ENCODE data around the gene SGCG. TPM values are rescaled to one million over a fixed set of nuclear protein-coding genes. Genes with fewer than 3 reads are reported as not detected.
"Not testable (repeated sequence)": the region's sequence is repeated elsewhere in the genome, so short reads cannot be mapped to it uniquely, and the experiment has no call there.

Gene SGCG, protein sequence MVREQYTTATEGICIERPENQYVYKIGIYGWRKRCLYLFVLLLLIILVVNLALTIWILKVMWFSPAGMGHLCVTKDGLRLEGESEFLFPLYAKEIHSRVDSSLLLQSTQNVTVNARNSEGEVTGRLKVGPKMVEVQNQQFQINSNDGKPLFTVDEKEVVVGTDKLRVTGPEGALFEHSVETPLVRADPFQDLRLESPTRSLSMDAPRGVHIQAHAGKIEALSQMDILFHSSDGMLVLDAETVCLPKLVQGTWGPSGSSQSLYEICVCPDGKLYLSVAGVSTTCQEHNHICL
- total RNA-seq = not detected in 2 replicates

DNA sequence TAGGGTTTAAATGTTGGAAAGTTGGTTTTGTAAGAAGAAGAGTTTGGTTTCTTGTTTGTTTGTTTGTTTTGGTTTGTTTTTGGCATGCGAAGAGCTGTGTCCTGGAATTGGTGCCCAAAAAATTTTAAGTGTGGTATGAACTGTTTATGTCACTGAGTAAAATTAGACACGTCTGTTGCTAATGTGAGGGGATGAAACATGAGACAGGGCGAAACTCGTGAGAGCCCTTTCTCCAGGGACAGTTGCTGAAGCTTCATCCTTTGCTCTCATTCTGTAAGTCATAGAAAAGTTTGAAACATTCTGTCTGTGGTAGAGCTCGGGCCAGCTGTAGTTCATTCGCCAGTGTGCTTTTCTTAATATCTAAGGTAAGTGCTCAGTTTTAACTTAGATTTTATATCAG is at the start of gene SGCG:
TSS of gene SGCG (plus strand) at position 269 of the 400 bp plus-strand sequence. CDS start 22,716 bp downstream, outside the sequence.
- intact Hi-C loops (cut with micrococcal nuclease) = no loop called here

DNA sequence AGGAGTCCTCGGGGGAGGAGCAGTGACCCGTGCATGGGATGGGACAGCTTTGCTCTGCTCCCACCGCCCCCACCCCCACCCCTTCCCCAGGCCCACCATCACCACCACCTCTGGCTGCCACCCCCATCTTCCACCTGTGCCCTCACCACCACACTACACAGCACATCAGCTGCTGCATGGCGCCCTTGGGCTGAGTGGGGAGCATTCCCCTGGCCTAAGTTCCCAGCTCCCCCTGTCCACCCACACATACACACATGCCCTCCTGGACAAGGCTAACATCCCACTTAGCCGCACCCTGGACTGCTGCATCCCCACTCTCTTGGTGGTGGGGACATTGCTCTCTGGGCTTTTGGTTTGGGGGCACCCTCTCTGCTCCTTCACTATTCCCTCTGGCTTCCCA is 46.2 kb upstream of the SGCG start:
- intact Hi-C loops (cut with micrococcal nuclease) = no loop called here

DNA sequence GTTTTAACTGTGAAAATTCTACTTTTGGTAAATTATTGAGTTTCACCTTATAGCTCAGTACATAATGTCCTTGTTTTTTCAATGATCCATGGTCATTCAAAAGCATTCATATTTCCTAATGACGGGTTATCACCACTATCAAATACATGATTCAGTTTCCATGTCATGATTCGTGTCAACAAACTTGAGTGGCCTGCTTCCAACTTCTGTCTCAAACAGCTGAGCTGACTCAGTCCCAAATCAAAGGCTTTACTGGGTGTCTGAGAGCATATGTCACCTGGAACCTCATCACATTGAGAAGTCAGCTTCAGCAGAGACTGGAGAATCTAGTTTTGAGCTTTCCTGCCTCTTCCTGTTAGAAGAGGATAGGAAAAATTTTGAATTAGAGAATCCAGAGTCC is 40.3 kb upstream of the SGCG start:
- intact Hi-C loops (cut with micrococcal nuclease) = no loop called here

DNA sequence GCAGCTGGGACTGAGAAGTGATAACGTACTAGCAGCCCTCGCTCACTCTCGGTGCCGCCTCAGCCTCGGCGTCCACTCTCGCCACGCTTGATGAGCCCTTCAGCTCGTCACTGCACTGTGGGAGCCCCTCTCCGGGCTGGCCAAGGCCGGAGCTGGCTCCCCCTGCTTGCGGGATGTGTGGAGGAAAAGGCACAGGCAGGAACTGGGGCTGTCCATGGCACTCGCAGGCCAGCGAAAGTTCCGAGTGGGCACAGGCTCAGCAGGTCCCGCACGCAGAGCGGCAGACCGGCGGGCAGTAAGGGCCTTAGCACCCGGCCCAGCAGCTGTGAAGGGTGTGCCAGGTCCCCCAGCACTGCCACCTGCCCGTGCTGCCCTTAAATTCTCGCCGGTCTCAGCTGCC is 38.8 kb upstream of the SGCG start:
- intact Hi-C loops (cut with micrococcal nuclease) = no loop called here

DNA sequence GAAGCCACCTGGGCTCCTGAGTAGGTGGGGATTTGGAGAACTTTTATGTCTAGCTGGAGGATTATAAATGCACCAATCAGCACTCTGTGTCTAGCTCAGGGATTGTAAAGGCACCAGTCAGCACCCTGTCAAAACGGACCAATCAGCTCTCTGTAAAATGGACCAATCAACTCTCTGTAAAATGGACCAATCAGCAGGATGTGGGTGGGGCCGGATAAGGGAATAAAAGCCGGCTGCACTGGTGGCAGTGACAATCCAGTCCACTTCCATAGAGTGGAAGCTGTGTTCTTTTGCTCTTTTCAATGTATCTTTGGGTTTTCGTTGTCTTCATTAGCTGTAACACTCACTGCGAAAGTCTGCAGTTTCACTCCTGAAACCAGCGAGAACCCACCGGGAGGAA is 38.2 kb upstream of the SGCG start:
- intact Hi-C loops (cut with micrococcal nuclease) = not testable (repeated sequence)

DNA sequence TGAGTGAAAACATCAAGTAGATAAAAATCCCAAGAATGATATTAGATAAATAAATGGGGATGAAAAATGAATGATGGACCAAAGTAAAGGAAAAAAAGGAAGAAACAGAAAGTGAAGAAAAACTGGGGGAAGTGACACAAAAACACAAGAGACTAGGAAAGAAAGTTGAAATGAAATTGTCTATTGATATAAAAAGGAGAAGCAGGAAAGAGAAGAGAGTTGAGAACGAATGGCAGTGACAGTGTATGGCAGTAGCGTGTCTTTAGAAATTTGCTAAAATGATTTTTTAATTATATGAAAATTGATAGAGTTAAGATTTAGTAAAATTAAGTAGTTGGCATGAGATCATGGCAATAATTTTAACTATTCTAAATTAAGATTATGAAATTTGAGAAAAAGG is 36.3 kb upstream of the SGCG start:
- intact Hi-C loops (cut with micrococcal nuclease) = no loop called here

DNA sequence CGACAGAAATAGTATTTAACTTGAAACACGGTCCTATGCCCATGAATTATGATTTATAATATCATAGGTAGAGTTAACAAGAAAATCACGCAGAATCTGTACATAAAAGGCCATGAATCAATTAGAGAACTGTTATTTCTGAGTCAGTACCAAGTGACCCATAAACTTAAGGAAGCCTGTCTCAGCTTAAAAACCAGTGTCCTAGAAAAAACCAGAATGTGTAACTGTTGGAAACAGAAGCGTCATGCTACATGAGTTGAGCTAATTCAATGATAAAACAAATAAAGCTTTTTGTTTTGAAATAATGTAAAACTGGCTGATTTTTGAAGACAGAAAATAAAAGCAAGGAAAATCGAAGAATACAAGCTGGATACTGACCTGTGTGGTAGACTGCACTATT is 34.8 kb upstream of the SGCG start:
- intact Hi-C loops (cut with micrococcal nuclease) = no loop called here

DNA sequence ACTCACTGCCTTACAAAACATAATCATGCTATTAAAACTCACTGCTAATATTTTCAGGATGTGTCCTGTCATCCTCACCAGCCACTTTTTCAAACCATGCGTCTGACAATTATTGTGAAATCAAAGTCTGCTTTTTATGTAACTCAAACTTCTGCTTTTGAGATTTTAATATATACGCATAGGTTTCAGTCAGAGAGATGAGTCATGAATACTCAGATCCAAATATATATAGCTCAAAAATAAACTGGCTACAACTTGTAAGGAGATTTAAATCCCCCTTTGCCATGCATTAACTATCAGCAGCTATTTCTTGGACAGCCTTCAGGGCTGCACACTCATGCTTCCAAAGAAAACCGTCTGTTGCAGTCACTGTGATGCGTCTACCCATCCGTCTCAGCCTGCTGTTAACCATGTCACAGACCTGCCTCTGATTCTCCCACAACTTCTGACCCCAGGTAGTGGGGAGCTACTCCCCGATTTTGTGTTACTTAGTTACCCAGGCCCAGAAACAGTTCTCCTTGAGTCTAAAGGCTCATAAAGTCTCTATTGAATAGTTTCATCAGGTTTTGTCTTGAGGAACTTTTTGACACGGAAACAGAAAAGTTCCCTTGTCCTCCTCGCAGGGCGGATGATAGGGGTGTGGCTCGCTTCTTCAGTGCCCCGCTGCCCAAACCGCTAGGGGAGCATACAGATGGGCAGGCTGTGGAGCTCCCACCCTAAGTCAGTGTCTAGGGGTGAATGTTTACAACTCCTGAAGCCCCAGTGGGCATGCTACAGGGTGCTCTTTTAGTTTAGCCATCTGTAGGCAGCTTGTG is 33.8 kb upstream of the SGCG start:
- intact Hi-C loops (cut with micrococcal nuclease) = no loop called here

DNA sequence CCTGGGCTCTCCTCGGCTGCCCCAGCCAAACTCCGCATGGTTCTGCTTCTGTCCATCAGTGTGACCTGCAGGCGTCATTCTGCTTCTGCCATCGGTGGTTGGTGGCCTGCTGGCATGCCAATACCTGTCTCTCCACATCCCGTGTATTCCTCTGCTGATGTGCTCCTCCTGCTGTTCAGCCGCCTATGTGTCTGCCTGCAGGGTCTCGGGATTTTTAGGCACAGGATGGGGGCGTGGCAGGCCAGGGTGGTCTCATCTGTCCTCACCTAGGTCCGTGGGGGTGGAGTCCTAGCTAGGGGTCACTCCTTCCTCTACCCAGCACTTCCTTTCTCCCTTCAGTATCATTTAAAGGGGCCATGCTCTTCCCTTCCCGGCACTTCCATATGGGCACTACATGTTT is 33.0 kb upstream of the SGCG start:
- intact Hi-C loops (cut with micrococcal nuclease) = no loop called here

DNA sequence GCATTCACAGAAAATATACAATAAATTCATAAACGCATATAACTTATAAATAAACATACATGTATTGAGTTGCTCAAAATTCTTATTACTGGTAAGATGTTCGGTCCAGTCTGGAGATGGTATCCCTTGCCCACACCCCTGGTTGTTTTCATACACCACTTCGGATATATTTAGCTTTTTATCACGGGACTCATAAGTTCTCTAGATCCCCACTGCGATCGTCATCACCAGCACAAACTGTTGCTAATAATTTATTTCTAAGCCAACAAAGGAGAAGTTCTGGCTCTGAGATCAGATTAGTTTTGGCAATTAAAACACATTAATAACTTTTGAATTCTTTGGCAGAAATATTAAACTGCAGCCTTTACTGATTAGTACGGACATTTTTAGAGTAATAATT is 23.0 kb upstream of the SGCG start:
- intact Hi-C loops (cut with micrococcal nuclease) = no loop called here

DNA sequence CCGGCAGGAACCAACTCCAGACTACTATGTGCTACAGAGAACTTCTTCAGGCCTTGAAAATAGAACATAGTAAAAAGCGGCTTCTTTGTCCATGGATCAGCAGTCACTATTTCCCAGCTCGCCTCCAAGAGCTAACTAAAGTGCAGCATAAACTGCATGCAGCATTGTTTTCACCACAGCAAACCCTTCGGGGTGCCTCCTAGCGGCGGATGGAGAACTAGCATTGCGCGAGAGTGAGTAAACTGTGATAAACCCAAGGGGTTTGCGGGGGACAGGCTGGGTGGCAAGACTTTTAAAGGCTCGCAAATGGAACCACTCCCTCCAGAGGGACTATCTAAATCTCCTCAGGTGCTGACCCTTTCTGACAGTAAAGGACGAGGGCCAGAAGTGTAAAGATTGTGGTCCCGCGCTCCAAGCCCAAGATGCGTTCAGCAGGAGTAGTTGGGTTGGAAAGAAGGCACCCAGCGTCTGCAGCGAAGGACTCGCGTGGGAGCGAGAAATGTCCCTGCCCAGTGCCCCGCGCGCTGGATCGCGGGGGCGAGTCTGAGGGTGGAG is 21.5 kb upstream of the SGCG start:
- intact Hi-C loops (cut with micrococcal nuclease) = no loop called here

DNA sequence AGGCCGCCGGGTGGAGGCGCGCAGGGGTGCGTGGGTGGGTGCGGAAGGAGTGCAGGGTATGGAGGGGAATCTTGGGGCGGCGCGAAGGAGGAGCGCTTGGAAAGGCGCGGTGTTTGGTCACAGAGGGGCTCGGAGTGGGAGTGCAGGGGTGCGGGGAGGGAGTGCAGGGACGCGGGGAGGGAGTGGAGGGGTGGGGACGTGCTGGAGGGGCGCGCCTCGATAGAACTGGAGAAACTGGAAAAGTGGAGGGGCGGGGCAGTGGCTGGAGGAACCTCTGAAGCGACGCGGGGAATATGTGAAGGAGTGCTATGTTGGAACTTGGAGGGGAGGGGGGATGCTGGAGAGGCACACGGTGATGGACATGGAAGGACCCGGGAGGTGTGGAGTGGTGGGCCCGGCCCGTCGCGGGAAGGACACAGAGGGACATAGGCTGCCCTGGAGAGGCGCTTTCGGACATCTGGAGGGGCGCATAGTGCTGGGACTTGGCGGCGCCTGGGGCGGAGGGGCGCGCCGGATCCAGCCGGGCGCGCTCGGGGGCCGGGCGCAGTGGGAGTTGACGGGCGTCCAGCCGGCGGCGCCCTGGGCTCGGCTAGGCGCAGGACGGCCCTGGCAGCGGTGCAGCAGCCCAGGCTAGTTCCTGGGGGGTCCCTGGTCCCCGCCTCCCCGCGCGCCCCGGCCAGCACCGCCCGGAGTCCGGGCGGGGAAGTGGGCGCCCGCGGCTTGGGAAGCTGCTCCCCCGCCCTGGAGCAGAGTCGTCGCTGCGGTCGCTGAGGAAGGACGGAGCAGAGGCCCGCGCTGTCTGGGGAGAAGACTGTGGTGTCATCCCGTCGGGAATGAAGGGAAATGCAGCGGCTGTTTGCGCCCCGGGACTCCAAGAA is 20.8 kb upstream of the SGCG start:
- intact Hi-C loops (cut with micrococcal nuclease) = no loop called here

DNA sequence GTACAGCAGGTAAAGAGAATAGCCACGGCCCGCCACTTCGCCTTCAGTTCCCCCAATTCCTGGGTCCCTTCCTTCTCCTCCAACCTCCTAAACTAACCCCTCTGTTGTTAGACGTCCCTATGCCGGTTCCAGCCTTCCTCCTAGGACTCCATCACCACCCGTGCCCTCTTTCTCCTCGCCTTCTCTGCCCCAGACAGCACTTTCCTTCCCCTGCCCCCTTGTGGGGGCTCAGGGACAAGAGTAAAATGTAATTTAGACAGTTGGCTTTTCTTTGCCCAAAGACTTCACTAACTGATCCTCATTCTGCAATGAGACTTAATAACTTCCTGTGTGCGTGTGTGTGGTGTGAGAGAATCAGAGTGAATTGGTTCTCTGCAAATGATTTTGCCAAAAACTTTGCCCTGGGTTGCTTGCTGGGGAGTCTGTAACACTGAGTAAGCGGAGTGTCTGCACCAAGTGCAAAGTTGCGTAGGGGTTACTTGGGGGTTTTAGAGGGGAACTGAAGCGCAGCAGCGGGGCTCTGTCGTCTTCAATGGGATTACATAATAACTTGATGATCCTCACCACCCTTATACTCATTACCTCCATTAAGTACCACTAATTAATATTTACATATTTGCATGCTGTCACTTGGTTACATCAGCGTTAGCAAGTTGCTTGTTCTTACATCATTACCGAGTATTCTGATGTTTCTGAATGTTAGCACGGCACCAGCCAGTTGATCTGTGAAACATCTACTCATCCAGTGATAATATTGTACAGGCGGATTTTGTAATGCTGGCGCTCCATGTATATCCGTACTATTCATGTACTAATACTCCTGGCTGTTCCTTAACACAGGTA is 19.9 kb upstream of the SGCG start:
- intact Hi-C loops (cut with micrococcal nuclease) = no loop called here

DNA sequence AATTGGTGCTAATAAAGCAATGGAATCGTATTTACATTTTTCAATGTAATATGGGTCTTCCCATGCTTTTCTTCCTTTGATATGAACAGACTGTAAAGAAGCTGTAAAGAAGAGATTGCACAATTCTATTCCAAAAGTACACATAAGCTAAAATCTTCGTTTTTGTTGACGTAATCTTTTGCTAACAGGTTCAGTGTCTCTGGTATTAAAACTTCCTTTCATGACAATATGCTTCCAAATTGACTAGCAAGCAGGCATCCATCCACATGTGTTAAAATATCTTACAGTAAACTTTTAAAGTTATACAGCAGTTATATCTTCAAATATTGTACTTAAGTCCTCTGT is 19.3 kb upstream of the SGCG start:
- intact Hi-C loops (cut with micrococcal nuclease) = no loop called here

DNA sequence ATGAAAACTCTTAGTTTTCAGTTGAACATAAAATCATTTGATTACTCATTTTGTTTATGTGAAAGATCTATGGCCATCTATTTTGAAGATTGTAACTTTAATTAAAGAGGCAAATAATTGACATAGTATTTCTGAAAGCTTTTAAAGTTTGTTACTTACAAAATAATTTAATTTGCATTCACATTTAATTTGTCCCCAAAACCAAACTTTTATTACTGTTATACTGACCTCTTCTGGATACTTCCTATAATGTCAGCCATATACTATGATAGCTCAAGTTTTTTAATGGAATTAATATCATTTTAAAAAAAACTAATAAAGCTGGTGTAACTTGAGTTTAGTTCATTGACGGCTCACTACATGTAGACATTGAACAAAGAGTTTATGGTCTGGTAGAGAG is 4.9 kb upstream of the SGCG start:
- intact Hi-C loops (cut with micrococcal nuclease) = no loop called here

DNA sequence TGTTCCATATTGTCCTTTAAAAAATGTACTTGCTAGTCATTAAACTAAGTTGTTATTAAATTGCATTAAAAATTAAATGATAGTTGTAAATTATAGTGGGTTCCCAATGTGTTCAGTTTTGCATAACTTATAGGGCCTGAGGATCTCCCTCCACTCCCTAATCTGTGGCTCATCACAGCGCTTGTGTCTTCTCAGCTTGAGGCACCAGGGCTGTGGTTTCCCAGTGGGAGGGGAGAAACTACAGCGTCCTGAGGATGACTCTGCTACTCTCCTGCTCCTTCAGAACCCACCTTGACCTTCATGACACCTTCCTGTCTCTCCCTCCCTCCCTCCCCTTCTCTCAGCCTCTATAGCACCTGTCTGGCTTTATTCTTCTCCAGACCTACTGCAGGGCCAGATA is 1.4 kb downstream of the SGCG start:
- intact Hi-C loops (cut with micrococcal nuclease) = no loop called here

DNA sequence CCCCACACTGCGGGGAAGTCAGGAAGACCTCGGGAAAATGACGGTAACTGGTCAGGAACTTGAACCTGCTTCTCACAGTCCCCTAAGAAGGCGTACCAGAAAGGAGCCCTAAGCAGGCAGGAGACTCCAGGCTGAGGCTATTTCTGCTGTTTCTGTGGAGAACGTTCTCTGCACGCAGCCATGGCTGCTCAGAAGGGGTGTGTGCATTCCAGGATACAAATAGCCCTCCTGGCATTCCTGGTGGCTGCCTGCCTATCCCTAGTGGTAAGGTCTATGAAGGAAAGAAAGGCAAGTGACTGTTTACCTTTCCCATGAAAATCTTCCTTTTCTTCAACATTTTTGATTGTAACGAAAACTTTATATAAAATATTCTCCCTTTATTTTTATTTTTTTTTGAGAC is 2.5 kb downstream of the SGCG start:
- intact Hi-C loops (cut with micrococcal nuclease) = no loop called here

DNA sequence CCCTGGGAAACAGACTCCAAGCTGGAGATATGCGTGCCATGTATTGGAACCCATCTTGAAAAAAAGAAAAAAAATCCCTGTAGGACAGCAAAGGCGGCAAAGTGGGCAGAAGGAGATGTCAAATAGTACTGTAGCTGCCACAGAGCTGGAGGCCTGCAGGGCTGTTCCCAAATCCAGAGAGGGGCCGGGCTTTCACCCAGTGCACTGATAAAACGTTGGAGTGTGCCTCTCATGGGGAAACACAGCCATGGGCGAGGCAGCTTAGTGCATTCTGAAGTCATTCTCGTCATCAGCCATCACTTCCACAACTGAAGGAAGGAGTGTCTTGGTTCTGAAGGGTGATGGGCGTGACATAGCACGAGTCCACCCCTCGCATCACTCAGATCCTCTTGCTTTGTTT is 4.8 kb downstream of the SGCG start:
- intact Hi-C loops (cut with micrococcal nuclease) = no loop called here

DNA sequence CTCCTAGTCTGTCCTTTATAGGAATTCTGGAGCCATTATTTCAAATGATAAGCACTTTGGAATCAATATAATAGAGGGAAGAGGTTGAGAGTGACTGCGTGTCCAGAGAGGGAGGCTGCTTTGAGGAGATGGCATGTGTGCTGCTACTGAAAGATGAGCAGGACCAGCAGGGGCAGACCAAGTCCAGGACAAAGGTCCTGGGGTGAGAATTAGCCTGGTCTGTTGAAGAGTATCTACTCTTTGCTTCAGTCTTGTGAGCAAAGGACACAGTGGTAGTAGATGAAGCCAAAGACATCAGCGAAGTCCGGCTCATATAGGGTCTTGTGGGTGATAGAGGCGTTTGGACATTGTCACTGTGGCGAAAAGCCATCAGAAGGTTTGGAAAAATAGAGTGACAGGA is 21.1 kb downstream of the SGCG start:
- intact Hi-C loops (cut with micrococcal nuclease) = no loop called here

DNA sequence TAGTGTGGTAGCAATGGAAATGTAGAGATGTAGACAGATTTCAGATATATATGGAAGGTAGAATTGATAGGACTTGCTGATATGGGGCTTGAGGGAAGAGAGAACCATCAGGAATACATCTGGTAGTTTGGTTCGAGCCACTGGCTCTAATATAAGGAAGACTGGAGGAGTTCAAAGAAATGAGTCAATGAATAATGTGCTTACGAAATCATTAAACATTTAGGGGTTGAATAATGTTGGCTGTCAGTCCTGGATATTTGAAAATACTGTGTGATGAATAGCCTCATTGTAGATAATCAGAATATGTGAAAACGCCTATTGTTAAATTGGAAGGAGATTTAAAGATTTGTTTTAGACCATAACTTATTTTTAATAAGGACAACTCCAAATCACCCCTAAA is 21.6 kb downstream of the SGCG start:
- intact Hi-C loops (cut with micrococcal nuclease) = no loop called here

DNA sequence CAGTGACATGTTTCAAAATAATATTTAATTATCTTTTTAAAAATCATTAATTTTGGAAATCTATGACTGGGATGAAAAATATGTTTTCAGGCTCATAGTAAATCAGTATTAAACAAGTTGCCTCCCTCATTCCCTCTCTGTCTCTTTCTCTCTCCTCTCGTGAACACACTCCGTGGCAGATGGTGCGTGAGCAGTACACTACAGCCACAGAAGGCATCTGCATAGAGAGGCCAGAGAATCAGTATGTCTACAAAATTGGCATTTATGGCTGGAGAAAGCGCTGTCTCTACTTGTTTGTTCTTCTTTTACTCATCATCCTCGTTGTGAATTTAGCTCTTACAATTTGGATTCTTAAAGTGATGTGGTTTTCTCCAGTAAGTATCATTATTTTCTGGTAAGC is 22.7 kb downstream of the SGCG start:
- intact Hi-C loops (cut with micrococcal nuclease) = no loop called here

Data from T-helper 2 cell treated with Interferon-gamma antibody and Interleukin-4, amounts not matched to agents 100 ng/mL and 5 ng/mL, for 36 hours (primary cell).